SHP77 (cell line): ENCODE results near the gene PRODH2.
"Not testable (repeated sequence)": the region's sequence is repeated elsewhere in the genome, so short reads cannot be mapped to it uniquely, and the experiment has no call there.

Experiments used
- DNase-seq, 2 experiments: peaks; one replicate each; lab custom pipeline; 2025; lab: John Stamatoyannopoulos, UW

Gene PRODH2

DNA sequence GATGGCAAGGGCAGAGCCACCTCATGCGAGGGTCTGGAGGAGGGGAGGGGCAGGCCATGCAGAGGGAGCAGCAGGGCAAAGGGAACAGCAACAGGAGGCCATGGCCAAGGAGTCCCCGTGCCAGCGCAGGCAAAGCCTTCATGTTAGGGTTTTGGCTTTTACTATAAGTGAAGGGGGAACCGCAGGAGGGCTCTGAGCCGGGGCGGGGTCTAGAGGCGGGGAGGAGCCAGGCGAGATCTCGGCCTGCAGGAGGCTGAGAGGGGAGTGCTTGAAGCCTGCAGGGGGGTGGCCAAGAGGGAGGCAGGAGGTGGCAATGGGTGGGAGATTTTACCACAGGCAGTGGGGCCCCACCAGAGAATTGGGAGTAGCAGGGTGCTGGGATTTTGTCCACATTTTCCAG, 31.0 kb downstream of the PRODH2 start:
- DNase-seq: no peak

DNA sequence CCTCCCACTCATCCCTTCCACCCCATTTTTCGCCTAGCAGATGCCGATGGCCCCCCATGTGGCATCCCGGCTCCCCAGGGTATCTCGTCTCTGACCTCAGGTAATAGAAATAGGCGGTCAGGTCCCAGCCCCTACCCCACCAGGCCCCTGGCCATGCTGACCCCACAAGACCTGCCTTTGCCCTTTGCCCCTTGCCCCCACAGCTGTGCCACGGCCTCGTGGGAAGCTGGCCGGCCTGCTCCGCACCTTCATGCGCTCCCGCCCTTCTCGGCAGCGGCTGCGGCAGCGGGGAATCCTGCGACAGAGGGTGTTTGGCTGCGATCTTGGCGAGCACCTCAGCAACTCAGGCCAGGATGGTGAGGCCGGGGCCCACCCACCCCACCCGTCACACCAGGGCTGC, 31.9 kb downstream of the PRODH2 start:
- no peak for DNase-seq

DNA sequence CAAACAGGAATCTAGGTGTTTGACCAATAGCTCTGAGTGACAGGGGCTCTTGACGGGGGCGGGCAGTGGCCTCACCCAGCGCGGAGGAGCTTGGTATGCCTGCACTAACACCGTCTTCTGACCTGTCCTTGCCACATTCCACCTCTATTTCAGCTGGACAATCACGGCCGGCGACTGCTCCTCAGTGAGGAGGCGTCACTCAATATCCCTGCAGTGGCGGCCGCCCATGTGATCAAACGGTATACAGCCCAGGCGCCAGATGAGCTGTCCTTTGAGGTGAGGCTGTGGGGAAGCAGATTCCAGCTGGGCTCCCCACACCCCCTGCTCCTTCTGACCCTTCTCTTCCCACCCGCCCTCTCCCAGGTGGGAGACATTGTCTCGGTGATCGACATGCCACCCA, 32.6 kb downstream of the PRODH2 start:
- DNase-seq: no peak

DNA sequence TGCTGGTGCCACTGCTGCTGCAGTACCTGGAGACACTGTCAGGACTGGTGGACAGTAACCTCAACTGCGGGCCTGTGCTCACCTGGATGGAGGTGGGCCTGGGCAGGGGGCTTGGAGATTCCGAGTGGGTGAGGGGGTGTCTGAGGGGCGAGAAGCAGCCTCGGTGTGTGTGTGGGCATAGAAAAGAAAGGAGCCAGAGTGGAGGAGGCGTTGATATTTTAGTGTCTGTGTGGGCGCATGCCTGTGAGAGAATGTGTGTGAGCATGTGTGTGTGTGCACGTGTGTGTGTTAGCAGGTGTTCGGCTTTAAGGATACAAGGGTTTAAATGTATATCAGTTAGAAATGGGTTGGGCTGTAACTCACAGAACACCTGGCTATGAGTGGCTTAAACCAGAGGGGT, 33.6 kb downstream of the PRODH2 start:
- DNase-seq: no peak

DNA sequence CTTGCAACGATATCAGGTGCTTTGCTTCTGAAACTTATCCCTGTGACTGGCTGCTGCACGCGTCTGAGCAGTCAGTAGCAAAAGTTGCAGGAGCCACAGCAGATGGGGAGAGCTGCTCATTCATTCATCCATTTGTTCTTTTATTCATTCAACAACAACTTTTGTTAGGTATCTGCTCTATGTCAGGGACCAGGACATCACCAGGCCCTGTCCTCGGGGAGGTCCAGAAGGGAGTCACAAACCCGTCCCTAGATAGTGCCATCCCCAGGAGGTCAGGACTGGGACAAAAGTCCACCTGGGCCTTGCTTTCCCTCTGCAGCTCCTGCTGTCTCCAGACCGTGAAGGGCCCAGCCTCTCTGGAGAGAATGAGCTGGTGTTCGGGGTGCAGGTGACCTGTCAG, 34.7 kb downstream of the PRODH2 start:
- no peak for DNase-seq

DNA sequence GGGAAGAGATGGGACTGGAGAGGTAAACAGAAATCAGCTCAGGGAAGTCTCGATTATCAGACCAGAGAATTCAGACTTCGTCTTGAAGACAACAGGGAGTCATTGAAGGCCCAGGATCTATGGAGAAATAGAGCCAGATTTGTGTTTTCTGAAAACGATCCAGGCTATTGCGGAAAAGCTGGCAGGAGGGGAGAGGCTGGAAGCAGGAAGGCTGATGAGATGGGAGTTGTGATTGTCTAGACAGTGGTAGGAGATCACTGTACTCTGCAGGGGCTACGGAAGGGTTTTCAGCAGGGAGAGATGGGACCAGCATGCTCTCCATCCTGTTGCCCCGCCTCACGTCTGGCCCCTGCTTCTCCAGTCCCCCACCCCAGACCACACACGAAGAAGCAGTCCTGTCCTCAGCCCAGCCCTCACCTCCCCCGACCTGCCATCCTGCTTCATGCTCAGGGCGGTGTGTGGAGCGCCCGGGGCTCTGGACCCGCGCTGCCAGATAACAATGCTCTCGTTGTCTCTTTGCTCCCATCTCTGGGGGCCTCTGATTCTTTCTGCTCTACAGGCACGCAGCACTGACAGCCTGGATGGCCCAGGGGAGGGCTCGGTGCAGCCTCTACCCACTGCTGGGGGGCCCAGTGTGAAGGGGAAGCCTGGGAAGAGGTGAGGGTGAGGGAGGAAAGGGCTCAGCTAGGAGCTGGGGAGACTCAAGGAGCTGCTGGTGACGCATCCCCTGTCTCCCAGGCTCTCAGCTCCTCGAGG, 35.4 kb downstream of the PRODH2 start:
- no peak for DNase-seq

DNA sequence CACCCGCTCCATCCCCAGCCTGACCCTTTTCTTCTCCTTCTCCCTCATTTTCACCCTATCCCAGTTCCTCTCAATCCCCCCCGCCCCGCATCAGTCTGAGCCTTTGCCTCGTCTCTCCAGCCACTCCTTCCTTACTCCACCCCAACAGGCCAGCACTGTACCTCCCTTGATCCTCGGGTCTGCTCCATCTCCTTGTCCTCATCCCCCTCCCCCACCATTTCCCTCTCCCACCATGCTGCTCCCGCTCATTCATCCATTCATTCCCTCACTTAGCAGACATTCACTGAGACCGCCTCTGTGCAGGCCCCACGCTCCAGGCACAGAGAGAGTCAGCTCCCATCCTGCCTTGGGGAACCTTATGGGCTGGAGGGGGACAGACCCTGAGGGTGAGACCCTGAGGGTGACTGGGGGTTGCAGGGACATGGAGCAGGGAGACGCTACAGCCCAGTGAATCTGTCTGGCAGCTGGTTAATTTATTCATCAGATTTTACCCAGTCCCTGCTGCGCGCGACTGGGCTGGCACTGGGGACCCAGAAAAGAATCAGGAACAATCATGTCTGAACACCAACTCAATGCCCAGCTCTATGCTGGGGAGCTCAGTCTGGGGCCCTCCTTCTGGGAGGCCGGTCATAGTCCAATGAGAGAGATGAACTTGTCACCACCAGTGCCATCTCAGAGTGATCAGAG, 36.4 kb downstream of the PRODH2 start:
- DNase-seq: no peak

DNA sequence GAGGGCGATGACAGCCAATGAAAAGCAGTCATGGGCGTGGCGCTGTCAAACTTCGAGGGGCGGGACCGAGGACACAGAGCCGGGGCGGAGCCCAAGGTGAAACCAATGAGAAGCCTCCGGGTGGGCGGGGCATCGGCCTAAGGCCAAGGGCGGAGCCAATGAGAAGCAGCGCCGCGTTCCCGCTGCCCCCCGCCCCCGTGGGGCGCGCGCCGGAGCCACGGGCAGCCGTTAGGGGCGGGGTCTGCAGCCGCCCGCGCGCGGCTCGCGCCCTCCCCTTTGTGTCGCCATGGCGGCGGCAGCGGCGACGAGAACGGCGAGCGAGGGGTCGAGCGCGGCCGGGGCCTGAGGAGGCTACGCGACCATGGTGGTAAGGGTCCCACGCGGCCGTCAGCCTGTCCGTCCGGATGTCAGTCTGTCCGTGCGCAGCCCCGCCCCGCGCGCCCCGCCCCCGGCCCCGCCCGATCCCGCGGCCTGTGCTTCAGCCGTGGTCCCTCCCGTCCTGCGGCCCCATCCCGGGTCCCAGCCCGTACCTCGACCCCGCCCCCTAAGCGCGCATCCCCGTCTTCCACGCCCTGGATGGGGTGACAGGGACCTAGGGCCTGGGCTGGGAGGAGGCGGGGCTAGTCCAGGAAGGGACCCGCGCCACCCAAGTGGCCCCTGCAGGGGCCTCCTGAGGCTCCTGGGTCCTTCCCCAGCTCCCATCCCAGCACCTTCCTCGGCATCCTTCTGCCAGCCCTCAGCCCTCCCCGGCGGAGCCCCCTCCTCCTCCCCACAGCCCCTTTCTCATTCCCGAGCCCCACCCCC, 37.1 kb downstream of the PRODH2 start, which contains the start of gene ARHGAP33:
ARHGAP33 (plus strand) TSS at position 267 of the 804 bp plus-strand sequence; CDS start at position 362, 95 bp downstream.
- DNase-seq: peak; percentile 98

DNA sequence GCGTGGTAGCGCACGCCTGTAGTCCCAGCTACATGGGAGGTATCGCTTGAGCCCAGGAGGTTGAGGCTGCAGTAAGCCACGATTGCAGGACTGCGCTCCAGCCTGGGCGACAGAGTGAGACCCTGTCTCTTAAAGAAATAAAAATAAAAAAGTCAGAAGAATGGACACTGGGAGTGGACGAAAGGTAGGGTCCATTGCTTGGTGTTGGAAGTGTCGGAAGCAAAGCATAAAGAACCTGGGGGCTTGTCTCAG, 37.7 kb downstream of the PRODH2 start:
- DNase-seq: no peak

DNA sequence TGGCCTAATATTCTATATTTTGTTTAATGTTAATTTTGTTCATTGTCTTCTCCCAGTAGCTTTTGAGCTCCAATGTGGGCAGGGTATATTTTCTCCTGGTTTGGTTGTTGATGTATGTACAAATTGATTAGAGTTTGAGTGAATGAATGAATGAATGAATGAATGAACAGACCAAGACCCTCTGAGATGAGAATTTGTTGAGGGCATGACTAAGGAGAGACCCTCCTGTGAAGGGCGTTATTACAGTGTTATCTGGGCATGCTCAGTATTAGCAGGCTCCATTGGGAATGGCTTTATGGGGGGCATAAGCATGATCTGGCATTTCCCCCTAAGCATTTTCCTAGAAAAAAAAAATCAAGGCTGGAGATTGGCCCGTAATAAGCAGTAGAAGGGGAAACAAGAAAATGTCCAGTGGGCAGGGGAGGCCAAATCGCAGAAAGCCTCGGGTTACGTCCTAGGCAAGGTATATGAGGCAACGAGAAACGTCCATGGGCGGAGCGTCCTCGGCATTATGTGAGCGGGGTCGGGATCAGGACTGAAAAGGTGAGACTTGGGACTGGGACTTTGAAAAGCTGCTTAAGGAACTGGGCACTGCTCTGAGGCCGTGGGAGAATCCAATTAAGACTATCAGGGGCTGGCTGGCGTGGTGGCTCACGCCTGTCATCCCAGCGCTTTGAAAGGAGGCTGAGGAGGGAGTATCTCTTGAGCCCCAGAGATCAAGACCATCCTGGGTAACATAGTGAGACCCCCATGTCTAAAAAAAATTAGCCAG, 38.2 kb downstream of the PRODH2 start:
- peak in 1 of 2 experiments; percentile 11 for DNase-seq

DNA sequence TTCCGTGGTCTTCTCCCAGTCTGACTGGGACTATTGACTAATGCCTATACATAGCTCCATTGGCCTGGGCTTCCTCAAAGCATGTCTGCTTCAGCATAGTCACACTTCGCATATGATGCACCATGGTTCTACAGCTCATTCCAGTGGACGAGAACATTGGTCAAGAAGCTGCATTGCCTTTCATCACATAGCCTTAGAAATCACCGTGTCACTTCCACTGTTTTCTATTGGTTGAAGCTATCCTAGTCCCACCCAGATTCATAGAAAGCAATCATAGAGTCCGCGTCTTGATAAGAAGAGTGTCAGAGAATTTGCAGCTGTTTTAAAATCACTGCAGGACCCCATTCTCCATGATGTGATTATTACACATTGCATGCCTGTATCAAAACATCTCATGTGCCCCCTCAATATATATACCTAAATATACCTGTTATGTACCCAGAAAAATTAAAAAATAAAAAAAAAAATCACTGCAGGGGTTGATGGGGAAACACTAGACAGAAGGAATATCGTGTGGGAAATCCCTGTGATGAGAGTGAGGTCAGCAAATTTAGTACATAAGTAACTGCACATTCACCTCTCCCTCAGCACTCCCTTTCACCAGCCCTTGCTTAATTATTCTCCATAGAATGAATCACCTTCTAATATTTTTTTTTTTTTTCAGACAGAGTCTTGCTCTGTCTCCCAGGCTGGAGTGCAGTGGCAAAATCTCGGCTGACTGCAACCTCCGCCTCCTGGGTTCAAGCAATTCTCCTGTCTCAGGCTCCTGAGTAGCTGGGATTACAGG, 39.4 kb downstream of the PRODH2 start:
- DNase-seq: no peak

DNA sequence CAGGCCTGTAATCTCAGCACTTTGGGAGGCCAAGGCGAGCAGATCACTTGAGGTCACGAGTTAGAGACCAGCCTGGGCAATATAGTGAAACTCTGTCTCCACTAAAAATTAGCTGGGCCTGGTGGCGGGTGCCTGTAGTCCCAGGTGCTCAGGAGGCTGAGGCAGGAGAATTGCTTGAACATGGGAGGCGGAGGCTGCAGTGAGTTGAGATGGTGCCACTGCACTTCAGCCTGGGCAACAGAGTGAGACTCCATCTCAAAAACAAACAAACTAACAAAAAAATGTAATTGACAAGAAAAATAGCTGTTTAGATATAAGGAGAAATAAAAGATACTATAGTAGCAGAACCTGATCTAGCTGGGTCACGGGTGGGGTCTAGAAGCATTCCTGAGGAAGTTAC, 40.3 kb downstream of the PRODH2 start:
- not testable (repeated sequence) for DNase-seq

DNA sequence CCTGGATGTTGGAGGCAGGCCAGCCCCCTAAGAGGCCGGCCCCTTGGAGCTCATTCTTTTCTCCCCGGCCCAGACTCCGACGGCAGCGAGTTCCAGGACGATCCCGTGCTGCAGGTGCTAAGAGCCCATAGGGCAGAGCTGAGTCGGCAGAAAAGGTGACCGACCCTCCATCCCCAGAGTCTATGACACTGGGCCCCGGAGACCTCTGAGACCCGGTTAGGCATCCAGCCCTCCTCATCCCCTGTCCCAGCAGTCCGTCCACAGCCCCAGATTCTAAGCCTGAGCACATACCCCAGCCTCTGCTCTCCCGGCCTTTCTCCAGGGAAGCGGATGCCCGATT, 44.6 kb downstream of the PRODH2 start:
- DNase-seq: no peak

DNA sequence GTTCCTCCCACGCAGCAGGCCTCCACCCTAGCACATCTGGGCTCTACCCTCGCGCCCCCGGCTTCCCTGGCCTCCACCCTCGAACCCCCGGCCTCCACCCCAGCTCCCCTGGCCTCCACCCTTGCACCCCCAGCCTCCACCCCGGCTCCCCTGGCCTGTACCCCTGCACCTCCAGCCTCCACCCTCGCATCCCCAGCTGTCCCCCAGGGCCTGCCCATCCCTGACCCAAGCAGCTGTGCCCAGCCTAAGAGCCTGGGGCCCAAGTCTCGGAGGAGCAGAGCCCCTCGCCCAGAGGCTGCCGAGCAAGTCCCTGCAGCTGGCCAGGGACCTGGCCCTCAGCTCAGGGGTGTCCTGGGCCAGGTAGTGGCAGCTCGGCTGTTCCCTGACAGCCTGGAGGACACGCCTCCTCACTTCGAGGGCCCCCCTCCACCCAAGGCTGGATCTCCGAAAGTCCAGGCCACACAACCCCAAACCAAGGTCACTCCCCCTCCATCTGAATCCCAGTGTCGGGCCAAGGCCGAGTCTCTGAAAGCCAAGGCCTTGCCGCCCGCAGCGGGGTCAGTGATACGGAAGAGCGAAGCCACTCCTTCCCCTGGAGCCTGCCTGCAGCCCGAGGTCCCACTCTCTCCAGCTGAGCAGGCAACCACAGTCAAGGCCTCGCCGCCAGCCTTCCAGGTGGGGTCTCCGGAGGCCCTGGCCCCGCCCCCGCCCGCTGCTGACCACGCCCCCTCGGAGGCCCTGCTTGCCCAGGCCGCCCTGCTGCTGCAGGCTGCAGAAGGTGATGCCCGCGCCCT, 45.2 kb downstream of the PRODH2 start:
- DNase-seq: no peak

DNA sequence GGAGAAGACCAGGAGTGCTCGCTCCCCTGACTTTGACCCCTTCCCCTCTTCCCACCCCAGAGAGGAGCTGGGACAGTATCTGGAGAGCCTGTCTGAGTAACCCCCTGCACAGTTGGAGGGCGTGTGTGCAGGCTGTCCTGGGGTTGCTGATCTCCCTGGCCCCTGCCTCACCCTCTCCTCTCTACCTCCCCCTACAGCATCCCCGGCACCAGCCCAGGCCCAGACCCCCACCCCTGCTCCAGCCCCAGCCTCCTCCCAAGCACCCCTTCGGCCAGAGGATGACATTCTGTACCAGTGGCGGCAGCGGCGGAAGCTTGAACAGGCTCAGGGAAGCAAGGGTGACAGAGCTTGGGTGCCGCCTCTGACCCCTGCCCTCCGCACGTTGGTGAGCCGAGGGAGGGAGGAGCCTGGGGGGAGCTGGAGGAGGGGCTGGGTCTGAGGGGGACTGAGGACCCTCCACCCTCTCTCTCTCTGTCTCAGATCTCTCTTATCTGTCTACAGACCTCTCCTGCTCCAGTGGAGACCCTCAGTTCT, 46.0 kb downstream of the PRODH2 start:
- no peak for DNase-seq

DNA sequence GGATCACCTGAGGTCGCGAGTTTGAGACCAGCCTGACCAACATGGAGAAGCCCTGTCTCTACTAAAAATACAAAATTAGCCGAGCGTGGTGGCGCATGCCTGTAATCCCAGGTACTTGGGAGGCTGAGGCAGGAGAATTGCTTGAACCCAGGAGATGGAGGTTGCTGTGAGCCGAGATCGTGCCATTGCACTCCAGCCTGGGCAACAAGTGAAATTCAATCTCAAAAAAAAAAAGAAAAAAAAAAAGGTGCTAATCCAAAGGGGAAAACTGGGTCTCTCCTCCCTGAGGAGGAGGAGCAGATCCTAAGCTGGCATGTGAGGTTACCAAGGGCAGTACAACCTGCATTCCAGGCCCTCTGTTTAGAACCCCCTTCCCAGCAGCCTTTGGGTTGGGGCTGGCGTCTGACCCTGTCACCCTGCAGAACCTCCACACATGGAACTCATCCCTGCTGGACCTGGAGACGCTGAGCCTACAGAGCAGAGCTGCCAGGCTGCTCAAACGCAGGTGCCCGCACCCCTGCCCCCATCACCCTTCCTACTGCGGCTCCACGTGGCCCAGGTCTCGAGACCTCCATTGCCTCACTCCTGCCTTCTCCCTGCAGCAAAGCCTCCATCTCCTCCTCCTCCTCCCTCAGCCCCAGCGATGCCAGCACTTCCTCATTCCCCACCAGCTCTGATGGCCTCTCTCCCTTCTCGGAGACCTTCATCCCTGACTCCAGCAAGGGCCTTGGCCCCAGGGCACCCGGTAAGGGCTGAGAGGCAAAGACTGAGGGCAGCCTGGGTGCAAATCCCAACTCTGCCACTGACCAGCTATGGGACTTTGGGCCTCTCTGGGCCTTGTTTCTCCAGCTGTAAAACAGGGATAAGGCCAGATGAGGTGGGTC, 48.0 kb downstream of the PRODH2 start:
- no peak for DNase-seq

DNA sequence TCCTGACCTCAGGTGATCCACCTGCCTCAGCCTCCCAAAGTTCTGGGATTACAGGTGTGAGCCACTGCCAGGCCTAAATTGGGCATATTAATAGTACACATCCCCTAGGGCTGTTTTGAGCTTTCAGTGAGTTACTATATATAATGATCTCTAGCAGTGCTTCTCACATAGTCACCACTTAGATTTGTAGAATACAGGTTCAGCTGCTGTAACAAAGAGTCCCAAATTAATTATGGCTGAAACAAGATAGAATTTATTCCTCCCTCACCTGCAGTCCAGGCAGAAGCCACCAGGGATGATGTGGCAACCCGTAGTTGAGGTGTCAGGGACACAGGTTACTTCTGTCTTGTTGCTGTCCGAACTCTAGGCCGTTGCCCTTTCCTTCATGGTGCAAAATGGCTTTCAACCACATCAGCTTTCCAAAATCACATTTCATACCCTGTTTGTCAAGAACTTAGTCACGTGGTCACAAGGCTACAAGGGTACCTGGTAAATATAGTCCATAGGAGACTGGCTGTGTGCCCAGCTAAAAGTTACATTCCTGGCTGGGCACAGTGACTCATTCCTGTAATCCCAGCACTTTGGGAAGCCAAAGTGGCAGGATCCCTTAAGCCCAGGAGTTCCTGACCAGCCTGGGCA, 51.8 kb downstream of the PRODH2 start:
- no peak for DNase-seq

DNA sequence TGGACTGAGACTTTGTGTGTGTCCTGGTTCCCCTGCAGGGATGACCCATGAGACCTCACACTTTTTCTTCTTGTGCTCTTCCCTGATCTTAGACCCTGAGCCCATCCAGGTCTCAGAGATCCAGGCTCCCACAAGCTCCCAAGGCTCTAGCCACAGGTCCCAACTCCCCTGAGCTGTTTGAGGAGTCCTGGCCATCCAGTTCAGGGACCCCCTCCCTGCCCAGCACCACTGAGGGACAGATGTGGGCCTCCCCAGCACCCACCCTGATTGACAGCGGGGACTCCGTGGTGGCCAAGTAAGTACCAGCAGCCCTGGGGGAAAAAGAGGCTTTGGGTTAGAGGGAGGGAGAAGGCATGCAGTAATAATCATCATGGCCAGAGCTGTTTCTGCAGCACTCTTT, 52.9 kb downstream of the PRODH2 start:
- no peak for DNase-seq
